ENCODE measurements around the gene EIF3L. TPM values are rescaled to one million over a fixed set of nuclear protein-coding genes. Genes with fewer than 3 reads are reported as not detected.

Gene EIF3L
- total RNA-seq, 4 donors from 2014 or later: 89.4 to 292 (median 217) TPM

DNA sequence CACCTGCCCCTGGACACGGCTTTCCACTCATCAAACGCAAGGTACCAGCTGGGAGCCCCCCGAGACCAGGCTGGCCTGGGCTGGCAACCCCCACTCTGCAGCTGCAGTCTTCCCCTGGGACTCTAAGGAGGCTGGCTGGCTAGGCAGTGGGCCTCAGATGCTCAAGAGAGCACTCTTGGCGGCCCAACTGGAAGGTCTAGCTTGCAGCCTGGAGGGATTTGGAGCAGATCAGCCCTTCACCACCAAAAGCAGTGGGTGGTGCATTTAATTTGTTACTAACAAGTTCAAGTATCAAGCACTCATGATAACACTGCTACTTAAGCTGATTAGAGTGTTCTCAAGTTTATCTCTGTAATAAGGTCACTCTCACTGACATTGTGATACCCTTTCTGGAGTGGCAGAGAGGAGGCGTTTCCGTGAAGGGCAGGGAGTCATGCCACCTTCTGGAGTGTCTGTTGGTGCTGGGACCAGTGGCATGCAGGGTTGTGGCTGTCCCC, 82.7 kb downstream of the EIF3L start:
- H3K36me3 ChIP-seq: peaks cover 0 to 10% (median 7%) of the 10 kb centered on the region in 4 donors

DNA sequence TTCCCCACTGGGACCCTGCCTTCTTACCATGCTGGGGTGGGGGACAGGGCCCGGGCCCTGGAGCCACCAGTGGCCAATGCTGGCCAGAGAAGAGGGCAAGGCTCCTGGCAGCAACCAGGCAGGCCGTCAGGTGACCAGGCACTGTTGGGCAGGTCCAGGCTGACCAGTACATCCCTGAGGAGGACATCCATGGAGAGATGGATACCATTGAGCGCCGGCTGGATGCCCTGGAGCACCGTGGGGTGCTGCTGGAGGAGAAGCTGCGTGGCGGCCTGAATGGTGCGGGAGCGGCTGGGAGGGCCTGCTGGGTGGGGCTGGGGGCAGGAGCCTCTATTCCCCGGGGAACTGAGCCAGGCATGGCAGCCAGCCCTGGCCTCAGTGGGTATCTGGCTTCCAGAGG, 83.2 kb downstream of the EIF3L start:
- Histone ChIP-seq H3K36me3 (peaks cover 0 to 5% (median 4%) of the 10 kb centered on the region in 4 donors), H3K27ac (peak overlapping the region in 3 of 4 donors; percentile 74 to 88 (median 75)), H3K4me1 (peaks cover 11 to 17% (median 15%) of the 10 kb centered on the region in 4 donors), H3K9me3 (no peaks in the 10 kb centered on the region), H3K4me3 (no peak overlapping the region), H3K27me3 (no peaks in the 10 kb centered on the region)
- intact Hi-C loops (cut with DNase I; ENCODE audit: low total_unique reads): loop anchor here (2.0 to 10.0 kb wide), 3 partner anchors 26 to 118 kb away; partner anchors contain the start of gene MICALL1
- no peak for DNase-seq
- WGBS, 2 donors (ENCODE audit: low coverage in 1 of 2): 81% methylated on average over 2 of the region's 10 CpGs; no CpG with 5 or more reads in 1 of the 2 donors
- in situ Hi-C loops (cut with MboI; ENCODE audit: low pct_ligation_motif_present in 1 of 4, low pct_unique_long_range_greater_than_20kb in 1 of 4, low sequenced_read_pairs in 3 of 4): no loop called here
- TF ChIP-seq POLR2A (IDR thresholded peaks at IDR 0.05) (no peak), EP300 (IDR thresholded peaks at IDR 0.05; ENCODE audit: low read depth) (no peak), POLR2AphosphoS5 (IDR thresholded peaks at IDR 0.05) (no peak)
- TF ChIP-seq, protein P1, sequence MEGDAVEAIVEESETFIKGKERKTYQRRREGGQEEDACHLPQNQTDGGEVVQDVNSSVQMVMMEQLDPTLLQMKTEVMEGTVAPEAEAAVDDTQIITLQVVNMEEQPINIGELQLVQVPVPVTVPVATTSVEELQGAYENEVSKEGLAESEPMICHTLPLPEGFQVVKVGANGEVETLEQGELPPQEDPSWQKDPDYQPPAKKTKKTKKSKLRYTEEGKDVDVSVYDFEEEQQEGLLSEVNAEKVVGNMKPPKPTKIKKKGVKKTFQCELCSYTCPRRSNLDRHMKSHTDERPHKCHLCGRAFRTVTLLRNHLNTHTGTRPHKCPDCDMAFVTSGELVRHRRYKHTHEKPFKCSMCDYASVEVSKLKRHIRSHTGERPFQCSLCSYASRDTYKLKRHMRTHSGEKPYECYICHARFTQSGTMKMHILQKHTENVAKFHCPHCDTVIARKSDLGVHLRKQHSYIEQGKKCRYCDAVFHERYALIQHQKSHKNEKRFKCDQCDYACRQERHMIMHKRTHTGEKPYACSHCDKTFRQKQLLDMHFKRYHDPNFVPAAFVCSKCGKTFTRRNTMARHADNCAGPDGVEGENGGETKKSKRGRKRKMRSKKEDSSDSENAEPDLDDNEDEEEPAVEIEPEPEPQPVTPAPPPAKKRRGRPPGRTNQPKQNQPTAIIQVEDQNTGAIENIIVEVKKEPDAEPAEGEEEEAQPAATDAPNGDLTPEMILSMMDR (IDR thresholded peaks at IDR 0.05): no peak

More for the DNA sequence above, 82.7 kb downstream of the EIF3L start:
- intact Hi-C loops (cut with DNase I; ENCODE audit: low total_unique reads): loop anchor here (2.0 to 10.0 kb wide), 3 partner anchors 25 to 117 kb away; partner anchors contain the start of gene MICALL1
- peaks cover 11 to 17% (median 15%) of the 10 kb centered on the region in 4 donors for H3K4me1 ChIP-seq
- TF ChIP-seq POLR2AphosphoS5 (IDR thresholded peaks at IDR 0.05) (no peak), POLR2A (IDR thresholded peaks at IDR 0.05) (no peak), EP300 (IDR thresholded peaks at IDR 0.05; ENCODE audit: low read depth) (no peak)
- TF ChIP-seq, protein P1 (IDR thresholded peaks at IDR 0.05): no peak
- H3K27ac ChIP-seq: peak overlapping the region in 2 of 4 donors; percentile 75 to 88
- DNase-seq: no peak
- in situ Hi-C loops (cut with MboI; ENCODE audit: low pct_ligation_motif_present in 1 of 4, low pct_unique_long_range_greater_than_20kb in 1 of 4, low sequenced_read_pairs in 3 of 4): no loop called here
- H3K9me3 ChIP-seq: no peaks in the 10 kb centered on the region
- H3K27me3 ChIP-seq: no peaks in the 10 kb centered on the region
- H3K4me3 ChIP-seq: no peak overlapping the region
- 70 to 89% methylated on average over 3 to 6 of the region's 6 CpGs for WGBS, 2 donors (ENCODE audit: low coverage in 1 of 2)

DNA sequence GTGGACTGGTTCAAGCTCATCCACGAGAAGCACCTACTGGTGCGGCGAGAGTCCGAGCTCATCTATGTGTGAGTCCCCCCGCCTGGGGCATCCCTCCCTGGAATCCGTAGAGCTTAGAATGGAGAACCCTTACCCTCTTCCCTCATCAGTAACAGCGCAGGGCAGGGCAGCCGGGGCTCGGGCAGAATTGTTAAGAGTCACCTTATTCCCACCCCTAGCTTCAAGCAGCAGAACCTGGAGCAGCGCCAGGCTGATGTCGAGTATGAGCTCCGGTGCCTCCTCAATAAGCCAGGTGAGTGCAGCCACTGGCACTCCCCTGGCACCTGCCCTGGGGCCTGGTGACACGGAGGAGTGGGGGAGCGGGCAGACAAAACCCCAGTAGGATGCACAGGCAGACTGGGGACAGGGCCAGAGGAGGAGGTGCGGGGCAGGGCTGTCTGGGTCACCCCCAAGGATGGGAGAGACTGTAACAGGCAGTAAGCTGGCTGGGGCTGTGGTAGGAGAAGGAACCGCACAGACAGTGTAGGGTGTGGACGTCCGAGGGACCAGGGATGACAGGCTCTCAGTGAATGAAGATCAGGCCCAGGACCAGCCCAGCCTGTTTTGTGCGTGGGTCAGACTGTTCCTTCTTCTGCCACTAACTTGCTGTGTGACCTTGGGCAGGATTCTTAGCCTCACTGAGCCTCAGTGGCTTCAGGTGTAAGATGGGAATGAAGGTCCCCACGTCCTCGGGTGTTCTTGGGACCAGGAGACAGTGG, 83.8 kb downstream of the EIF3L start:
- Histone ChIP-seq H3K27ac (peak overlapping the region; percentile 68 to 88 (median 74)), H3K4me1 (peaks cover 11 to 17% (median 15%) of the 10 kb centered on the region in 4 donors), H3K4me3 (no peak overlapping the region), H3K27me3 (no peaks in the 10 kb centered on the region), H3K9me3 (no peaks in the 10 kb centered on the region), H3K36me3 (peaks cover 0 to 7% (median 0%) of the 10 kb centered on the region in 4 donors)
- intact Hi-C loops (cut with DNase I; ENCODE audit: low total_unique reads): loop anchor here (2.0 to 10.0 kb wide), 3 partner anchors 26 to 118 kb away; partner anchors contain the start of gene MICALL1
- WGBS, 2 donors (ENCODE audit: low coverage in 1 of 2): 75 to 82% methylated on average over 4 to 21 of the region's 21 CpGs
- in situ Hi-C loops (cut with MboI; ENCODE audit: low pct_ligation_motif_present in 1 of 4, low pct_unique_long_range_greater_than_20kb in 1 of 4, low sequenced_read_pairs in 3 of 4): no loop called here
- no peak for DNase-seq
- no peak for TF ChIP-seq EP300 (IDR thresholded peaks at IDR 0.05; ENCODE audit: low read depth)
- TF ChIP-seq POLR2A (IDR thresholded peaks at IDR 0.05): no peak
- TF ChIP-seq, protein P1 (IDR thresholded peaks at IDR 0.05): no peak
- no peak for TF ChIP-seq POLR2AphosphoS5 (IDR thresholded peaks at IDR 0.05)

DNA sequence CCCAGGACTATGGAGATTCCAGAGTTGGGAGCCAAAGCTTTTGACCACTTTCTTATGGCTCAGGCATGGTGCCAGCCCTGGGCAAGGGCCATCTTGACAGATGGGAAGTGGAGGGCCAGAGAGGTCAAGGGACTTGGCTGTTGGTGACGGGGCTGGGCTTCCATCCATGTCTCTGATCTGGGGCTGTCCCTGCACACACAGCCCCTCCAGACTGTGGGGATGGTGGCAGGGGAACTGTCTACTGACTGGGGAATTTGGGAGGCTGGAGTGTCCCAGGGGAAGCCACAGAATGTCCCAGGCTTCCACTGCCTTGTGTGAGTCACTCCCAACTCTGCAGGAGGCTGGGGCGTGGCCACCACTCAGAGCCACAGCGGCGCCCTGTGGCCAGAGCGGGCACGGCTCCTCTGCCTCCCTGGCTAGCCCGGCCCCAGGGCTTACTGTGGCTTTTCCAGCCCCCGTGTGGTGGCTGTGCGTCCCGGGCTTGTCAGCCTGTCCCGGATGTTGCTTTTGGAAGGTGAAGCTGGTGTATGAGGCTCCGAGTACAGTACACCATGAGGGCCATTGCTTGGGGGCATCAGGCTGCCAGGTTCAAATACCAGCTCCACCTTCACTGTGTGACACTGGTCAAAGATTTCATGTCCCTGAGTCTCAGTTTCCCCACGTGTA, 84.6 kb downstream of the EIF3L start:
- intact Hi-C loops (cut with DNase I; ENCODE audit: low total_unique reads): loop anchor here (2.0 to 10.0 kb wide), 3 partner anchors 27 to 119 kb away; partner anchors contain the start of gene MICALL1
- WGBS, 2 donors (ENCODE audit: low coverage in 1 of 2): 6% methylated on average over 13 of the region's 13 CpGs; no CpG with 5 or more reads in 1 of the 2 donors
- TF ChIP-seq POLR2A (IDR thresholded peaks at IDR 0.05) (no peak), POLR2AphosphoS5 (IDR thresholded peaks at IDR 0.05) (peak in 1 of 3 donors; percentile 62), EP300 (IDR thresholded peaks at IDR 0.05; ENCODE audit: low read depth) (no peak)
- TF ChIP-seq, protein P1 (IDR thresholded peaks at IDR 0.05): peak; percentile 88 to 97 (median 96)
- H3K27me3 ChIP-seq: no peaks in the 10 kb centered on the region
- H3K9me3 ChIP-seq: no peaks in the 10 kb centered on the region
- peaks cover 0 to 7% (median 2%) of the 10 kb centered on the region in 4 donors for H3K36me3 ChIP-seq
- peak overlapping the region; percentile 68 to 88 (median 74) for H3K27ac ChIP-seq
- peaks cover 11 to 17% (median 15%) of the 10 kb centered on the region in 4 donors for H3K4me1 ChIP-seq
- no peak overlapping the region for H3K4me3 ChIP-seq
- peak; percentile 93 for DNase-seq
- in situ Hi-C loops (cut with MboI; ENCODE audit: low pct_ligation_motif_present in 1 of 4, low pct_unique_long_range_greater_than_20kb in 1 of 4, low sequenced_read_pairs in 3 of 4): no loop called here

Data from transverse colon (tissue), 4 donors.